Hematopoietic multipotent progenitor cell (in vitro differentiated cells): ENCODE results near the gene NFX1. TPM values are rescaled to one million over a fixed set of nuclear protein-coding genes. Genes with fewer than 3 reads are reported as not detected.

Experiments used
- DNase-seq, 3 donors: peaks; one replicate each; pipeline ENCODE4 v3.0.0-alpha.2; 2011 to 2015; ENCODE audit warnings: low read depth in 2 of 3, low spot score in 2 of 3
- total RNA-seq: library from RNA; depleted of rRNA; stranded (reverse); fragments of >200 nt; gene quantifications from one replicate; pipeline ENCODE4 v1.2.3, GENCODE V29; 2012

Gene NFX1
- total RNA-seq, 1 donor, result 35.5 TPM

GRCh38 chr9:33265211-33265865, 25.0 kb upstream of the NFX1 start:
- no peak for DNase-seq

GRCh38 chr9:33267151-33267767, 23.1 kb upstream of the NFX1 start:
- DNase-seq, result no peak

GRCh38 chr9:33270146-33270545, 20.2 kb upstream of the NFX1 start:
- no peak for DNase-seq

GRCh38 chr9:33272061-33272460, 18.3 kb upstream of the NFX1 start:
- DNase-seq, result no peak

DNA sequence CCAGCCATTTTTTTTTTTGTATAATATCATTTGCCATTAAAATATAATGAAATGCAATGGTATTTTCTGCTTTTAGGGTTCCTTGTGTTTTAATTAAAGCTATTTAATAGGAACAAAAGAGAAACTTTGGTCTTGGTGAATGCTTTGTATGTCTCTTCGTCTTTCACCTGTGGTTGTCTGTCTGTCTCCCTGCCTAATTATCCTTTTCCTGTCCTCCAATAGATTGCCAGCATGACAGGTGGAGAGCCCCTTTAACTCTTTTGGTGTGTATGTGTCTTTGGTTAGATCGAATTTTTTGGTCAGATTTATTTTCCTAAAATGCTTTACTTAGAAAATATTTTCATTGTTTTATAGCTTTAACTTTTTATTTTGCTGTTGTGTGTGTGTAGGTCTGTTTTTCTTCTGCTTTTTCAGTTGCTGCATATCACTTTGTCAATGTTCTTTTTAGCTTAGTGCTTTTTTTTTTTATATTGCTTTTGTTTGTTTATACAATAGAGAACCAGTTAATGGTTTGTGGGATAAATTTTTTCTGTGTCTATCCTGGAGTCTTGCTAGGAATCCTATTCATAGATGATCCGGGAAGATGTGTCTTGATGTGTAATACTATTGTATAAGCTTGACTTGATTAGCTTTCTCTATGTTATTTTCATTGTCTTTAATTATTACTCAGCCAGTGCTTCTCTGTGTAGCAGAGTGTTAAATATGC, 16.9 kb upstream of the NFX1 start:
- no peak for DNase-seq

DNA sequence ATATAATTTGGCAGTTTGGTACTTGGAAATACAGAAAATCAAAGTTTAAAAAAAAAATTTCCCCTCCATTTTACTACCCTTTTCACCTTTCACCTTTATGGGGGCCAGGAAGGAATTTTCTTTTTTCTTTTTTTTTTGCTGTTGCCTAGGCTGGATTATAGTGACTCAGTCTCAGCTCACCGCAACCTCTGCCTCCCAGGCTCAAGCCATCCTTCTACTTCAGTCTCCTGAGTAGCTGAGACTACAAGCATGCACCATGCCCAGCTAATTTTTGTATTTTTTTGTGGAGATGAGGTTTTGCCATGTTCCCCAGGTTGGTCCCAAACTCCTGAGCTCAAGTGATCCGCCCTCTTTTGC, 16.4 kb upstream of the NFX1 start:
- DNase-seq, result no peak

DNA sequence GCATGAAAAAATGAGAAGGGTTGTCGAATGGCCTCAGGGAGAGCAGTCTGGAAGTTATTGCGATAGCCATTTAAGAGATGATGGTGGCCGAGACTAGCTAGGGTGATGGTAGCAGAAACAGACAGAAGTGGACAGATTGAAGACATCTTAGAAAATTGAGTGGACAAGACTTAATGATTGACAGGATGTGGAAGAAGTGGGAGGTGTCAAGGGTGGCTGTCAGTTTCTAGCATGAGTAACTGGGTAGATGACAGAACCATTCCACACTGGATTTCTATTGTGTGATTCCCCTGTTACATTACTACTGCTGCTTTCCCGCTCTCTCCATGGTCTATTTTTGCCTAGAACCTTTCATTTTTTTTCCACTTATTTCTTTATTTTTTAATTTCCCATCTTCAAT, 12.8 kb upstream of the NFX1 start:
- DNase-seq, result no peak

- no peak for DNase-seq
These were observed 4.8 kb upstream of the NFX1 start for GRCh38 chr9:33285502-33285901.

DNA sequence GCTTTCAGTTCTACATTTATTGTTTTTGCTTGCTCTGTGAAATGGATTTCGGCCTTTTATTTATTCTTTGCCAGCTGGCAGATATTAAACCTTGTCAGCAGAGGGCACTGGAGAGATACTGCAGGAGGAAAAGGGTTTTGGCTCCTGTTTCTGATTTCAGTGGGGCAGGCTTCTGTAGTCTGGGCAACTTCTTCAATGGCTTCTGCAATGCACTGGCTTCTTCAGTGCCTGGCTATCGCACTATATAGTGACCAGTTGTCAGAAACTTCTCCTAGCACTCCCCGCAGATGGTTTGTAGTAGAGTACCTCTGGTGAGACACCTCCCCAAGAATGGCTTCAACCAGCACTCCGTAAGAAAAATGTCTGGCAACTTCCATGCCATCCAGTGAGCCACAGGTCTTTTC, 3.2 kb upstream of the NFX1 start:
- peak; percentile 41 to 89 (median 74) for DNase-seq

GRCh38 chr9:33288235-33288634, 2.1 kb upstream of the NFX1 start:
- no peak for DNase-seq

DNA sequence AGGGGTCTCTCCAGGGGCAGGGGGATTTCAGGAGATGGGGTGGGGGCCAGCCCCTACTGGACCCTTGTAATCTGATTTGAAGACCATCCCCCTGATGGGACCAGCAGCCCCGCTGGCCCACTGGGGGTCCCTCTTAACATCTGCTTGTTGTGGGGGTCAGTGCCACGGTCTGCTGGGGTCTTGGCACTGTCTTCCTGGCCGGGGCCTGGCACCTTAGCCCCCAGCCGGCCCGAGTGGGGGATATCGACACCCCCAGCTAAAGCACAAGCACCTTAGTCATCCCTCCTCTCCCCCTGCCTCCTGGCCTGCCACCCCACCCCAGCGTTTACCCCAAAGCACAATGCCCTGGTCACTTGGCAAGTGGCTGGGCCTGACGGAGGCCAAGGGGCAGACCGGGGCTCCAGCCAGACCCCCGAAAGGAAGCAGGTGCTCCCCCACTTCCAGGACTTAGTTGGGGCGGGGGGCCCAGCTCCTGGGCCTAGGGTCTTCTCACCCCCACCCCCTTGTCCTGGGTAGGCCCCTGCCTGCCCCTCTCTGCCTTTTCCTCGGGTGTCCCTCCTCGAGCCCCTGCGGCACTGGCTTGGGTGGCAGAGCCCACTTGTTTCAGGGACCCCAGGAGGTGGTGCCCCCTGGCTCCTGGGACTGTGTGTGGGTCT, 1.4 kb upstream of the NFX1 start:
- DNase-seq, result no peak

DNA sequence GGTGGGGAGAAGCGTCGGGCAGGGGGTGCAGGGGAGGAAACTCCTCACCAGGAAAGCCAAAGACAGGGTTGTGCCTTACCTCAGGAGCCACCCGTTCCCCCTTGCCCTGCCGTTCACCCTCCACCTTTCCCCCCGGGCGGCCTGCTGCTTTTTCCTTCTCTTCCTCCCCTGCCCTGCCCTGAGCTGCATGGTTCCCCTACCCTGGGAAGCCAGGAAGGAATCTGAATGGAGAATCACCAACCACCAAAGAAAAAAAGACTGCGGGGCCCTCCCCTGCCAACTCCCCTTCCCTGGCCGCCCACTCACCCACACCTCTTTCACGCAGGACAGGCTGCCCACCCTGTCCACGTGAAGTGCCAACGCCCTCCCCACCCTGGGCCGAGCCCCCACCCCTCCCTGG, 820 bp upstream of the NFX1 start:
- no peak for DNase-seq

DNA sequence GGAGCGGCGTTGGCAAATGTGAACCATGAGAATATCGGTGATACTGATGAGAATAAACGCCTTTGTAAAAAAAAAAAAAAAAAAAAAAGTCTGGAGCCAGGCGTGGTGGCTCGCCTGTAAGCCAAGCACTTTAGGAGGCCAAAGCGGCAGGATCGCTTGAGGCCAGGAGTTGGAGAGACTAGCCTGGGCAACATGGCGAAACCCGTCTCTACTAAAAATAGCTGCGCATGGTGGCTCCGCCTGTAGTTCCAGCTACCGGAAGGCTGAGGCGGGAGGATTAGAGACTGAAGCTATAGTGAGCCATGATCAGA, 425 bp upstream of the NFX1 start:
- no peak for DNase-seq

DNA sequence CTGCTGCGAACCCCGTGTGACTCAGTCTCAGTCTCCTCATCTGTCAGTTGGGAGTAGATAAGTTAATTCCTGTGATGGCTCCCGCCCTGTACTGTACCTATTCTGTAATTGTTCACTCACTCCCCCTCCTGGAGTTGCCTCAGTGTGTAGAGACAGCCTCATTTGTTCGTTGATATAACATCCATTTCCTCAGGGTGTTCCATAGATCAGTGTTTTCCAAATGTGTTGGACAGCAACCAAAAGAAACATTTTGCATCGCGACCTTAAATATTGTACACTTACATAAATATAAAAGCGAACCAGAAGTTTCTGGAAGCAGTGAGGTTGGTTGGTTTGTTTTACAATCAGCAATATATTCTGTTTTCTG, 698 bp downstream of the NFX1 start:
- no peak for DNase-seq

DNA sequence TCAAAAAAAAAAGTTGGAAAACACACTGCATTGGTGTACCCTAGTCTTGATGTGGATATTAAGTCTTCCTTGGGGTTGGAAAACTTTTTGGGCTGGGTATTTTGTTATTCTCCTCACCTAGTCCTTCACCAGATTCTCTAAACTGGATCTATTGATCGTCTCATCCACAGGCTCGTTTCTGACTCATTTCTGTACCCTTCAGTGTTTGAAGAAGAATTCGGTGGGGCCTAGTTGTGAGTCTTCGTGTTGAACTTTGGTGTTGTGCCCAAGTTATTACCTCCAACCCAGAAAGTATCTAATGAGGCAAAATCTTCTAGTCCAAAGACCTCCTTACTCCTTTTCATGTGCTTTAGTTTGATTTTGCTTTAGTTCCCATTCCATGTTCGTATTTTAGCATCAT, 1.6 kb downstream of the NFX1 start:
- DNase-seq, result no peak

- DNase-seq, result no peak
These were observed 3.5 kb downstream of the NFX1 start for GRCh38 chr9:33293782-33294181.

DNA sequence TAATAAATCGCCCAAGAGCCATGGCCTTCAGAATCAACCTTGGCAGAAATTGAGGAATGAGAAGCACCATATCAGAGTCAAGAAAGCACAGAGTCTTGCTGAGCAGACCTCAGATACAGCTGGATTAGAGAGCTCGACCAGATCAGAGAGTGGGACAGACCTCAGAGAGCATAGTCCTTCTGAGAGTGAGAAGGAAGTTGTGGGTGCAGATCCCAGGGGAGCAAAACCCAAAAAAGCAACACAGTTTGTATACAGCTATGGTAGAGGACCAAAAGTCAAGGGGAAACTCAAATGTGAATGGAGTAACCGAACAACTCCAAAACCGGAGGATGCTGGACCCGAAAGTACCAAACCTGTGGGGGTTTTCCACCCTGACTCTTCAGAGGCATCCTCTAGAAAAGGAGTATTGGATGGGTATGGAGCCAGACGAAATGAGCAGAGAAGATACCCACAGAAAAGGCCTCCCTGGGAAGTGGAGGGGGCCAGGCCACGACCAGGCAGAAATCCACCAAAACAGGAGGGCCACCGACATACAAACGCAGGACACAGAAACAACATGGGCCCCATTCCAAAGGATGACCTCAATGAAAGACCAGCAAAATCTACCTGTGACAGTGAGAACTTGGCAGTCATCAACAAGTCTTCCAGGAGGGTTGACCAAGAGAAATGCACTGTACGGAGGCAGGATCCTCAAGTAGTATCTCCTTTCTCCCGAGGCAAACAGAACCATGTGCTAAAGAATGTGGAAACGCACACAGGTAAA, 4.5 kb downstream of the NFX1 start:
- DNase-seq, result no peak

GRCh38 chr9:33295571-33295970, 5.3 kb downstream of the NFX1 start:
- DNase-seq, result no peak

DNA sequence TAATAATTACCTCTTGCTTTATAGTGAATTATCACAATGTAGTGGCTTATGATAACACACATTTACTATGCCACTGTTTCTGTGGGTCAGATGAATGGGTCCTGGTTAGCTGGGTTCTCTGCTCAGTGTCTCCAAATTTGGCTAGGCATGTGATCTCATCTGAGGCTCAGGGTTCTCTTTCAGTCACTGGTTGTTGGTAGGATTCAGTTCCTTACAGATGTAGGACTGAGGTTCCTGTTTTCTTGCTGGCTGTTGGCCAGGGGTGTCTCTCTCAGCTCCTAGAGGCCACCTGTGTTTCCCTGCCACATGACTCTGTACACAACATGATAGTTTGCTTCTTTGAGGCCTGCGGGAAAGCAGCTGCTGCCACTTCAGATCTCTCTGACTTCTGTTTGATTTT, 7.1 kb downstream of the NFX1 start:
- DNase-seq, result peak in 2 of 3 donors; percentile 90 to 97

- no peak for DNase-seq
These were observed 10.2 kb downstream of the NFX1 start for GRCh38 chr9:33300546-33300945.

DNA sequence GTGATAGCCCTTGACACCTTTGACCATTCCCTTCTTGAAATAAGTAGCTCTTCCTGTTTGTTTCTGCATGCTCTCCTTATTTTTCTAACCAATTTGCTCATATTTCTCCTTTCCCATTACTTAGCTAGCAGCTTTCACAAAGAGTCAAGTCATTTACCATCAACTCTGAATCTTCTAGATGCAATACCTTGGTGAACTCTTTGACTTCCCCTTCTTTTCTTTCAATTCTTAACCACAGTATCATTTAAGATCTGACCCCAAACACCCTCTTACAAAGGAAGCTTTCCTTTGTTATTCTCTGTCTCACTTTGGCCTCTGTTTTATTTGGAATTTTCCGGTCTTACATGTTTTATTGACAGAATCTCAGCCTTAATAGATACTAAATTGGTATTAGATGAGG, 14.0 kb downstream of the NFX1 start:
- peak in 1 of 3 donors; percentile 30 for DNase-seq
